IMR-90 (cell line): ENCODE data around the gene NREP. TPM values are rescaled to one million over a fixed set of nuclear protein-coding genes. Genes with fewer than 3 reads are reported as not detected.

Experiments
- ATAC-seq: fragments of 200-7000 bp; cut with Tn5 transposase; 2 replicates; pipeline ENCODE4 v1.9.1; 2020; ENCODE audit warnings: low read depth, mild to moderate bottlenecking, moderate library complexity
- BruUV-seq: library from RNA; stranded (reverse); fragments of 400-500 nt; replicated peaks from 2 replicates; lab custom pipeline; 2021; lab: Mats Ljungman, UMichigan
- CTCF ChIA-PET: fragments of 300-600 bp; formaldehyde crosslinking; extraction: SDS; loops from one replicate; lab custom pipeline; 2021; ENCODE audit warnings: antibody characterized with exemption; lab: Yijun Ruan, JAX
- POLR2A ChIA-PET: fragments of 300-600 bp; sonication (Branson Sonifier 250); formaldehyde crosslinking; loops from one replicate; lab custom pipeline; 2022; ENCODE audit warnings: antibody characterized with exemption; ENCODE audit not compliant: unreplicated experiment; lab: Charles Lee
- DNase-seq: peaks from one replicate; pipeline ENCODE4 v3.0.0; 2013
- H2AFZ ChIP-seq: replicated peaks from 2 replicates; pipeline ENCODE3; 2013; ENCODE audit warnings: low read length, mild to moderate bottlenecking; ENCODE audit not compliant: poor library complexity
- H2AK5ac ChIP-seq: 2 replicates; pipeline ENCODE4 v1.6.1; 2013; ENCODE audit warnings: low read depth, low read length, inconsistent platforms
- H2AK9ac ChIP-seq: replicated peaks from 2 replicates; pipeline ENCODE3; 2013; ENCODE audit warnings: mild to moderate bottlenecking, low read depth, low read length, moderate library complexity; ENCODE audit not compliant: poor library complexity
- H2BK120ac ChIP-seq: 2 replicates; pipeline ENCODE4 v1.6.1; 2013; ENCODE audit warnings: low read depth, low read length, inconsistent platforms
- H2BK15ac ChIP-seq: 3 replicates; pipeline ENCODE4 v1.6.1; 2013; ENCODE audit warnings: low read depth, low read length, inconsistent platforms
- H2BK20ac ChIP-seq: 2 replicates; pipeline ENCODE4 v1.6.1; 2013; ENCODE audit warnings: low read depth, mild to moderate bottlenecking, inconsistent platforms, low read length, moderate library complexity
- H2BK5ac ChIP-seq: 2 replicates; pipeline ENCODE4 v1.6.1; 2013; ENCODE audit warnings: mild to moderate bottlenecking, low read depth, low read length, inconsistent platforms; ENCODE audit not compliant: poor library complexity, severe bottlenecking
- H3K14ac ChIP-seq: replicated peaks from 2 replicates; pipeline ENCODE4 v1.6.1; 2013; ENCODE audit warnings: low read depth, low read length, inconsistent platforms
- H3K18ac ChIP-seq: 2 replicates; pipeline ENCODE4 v1.6.1; 2013; ENCODE audit warnings: low read depth, low read length, control low read depth
- H3K23ac ChIP-seq: 2 replicates; pipeline ENCODE4 v1.6.1; 2013; ENCODE audit warnings: low read depth, low read length, inconsistent platforms
- H3K27ac ChIP-seq: 2 replicates; pipeline ENCODE4 v1.5.1; 2013; ENCODE audit warnings: mild to moderate bottlenecking, control low read depth, low read length; ENCODE audit not compliant: insufficient read depth
- H3K27me3 ChIP-seq: 2 replicates; pipeline ENCODE4 v1.6.1; 2013; ENCODE audit warnings: low read length; ENCODE audit not compliant: control insufficient read depth, insufficient read depth
- H3K36me3 ChIP-seq: 2 replicates; pipeline ENCODE4 v1.6.1; 2013; ENCODE audit warnings: low read length, mixed read lengths; ENCODE audit not compliant: control insufficient read depth, insufficient read depth
- H3K4ac ChIP-seq: 2 replicates; pipeline ENCODE4 v1.6.1; 2013; ENCODE audit warnings: low read depth, low read length, inconsistent platforms
- H3K4me1 ChIP-seq: 2 replicates; pipeline ENCODE4 v1.6.1; 2013; ENCODE audit warnings: low read length, mixed read lengths; ENCODE audit not compliant: control insufficient read depth, insufficient read depth
- H3K4me2 ChIP-seq: 2 replicates; pipeline ENCODE4 v1.6.1; 2013; ENCODE audit warnings: low read depth, mild to moderate bottlenecking, control low read depth, low read length, moderate library complexity
- H3K4me3 ChIP-seq: 2 replicates; pipeline ENCODE4 v1.5.1; 2013; ENCODE audit warnings: low read depth, mild to moderate bottlenecking, control low read depth, low read length, moderate library complexity; ENCODE audit not compliant: insufficient read depth
- H3K56ac ChIP-seq: 2 replicates; pipeline ENCODE4 v1.6.1; 2013; ENCODE audit warnings: low read length, inconsistent platforms; ENCODE audit not compliant: insufficient read depth; ENCODE audit errors: extremely low read depth
- H3K79me1 ChIP-seq, 2 experiments: 2 replicates each; pipeline ENCODE4 v1.6.1; 2013; ENCODE audit warnings: low read length in 2 of 2, inconsistent platforms in 1 of 2, low read depth in 1 of 2
- H3K9ac ChIP-seq: 2 replicates; pipeline ENCODE4 v1.6.1; 2013; ENCODE audit warnings: low read depth, low read length, control low read depth
- H3K9me1 ChIP-seq: 2 replicates; pipeline ENCODE4 v1.6.1; 2013; ENCODE audit warnings: low read length, inconsistent platforms; ENCODE audit not compliant: insufficient read depth
- H3K9me3 ChIP-seq: 2 replicates; pipeline ENCODE4 v1.6.1; 2013; ENCODE audit warnings: low read length; ENCODE audit not compliant: control insufficient read depth, insufficient read depth
- H4K20me1 ChIP-seq: 2 replicates; pipeline ENCODE4 v1.6.1; 2013; ENCODE audit warnings: low read length, inconsistent platforms; ENCODE audit not compliant: insufficient read depth
- H4K5ac ChIP-seq: 2 replicates; pipeline ENCODE4 v1.6.1; 2013; ENCODE audit warnings: mild to moderate bottlenecking, low read depth, low read length, control low read depth
- H4K8ac ChIP-seq, 2 experiments: 2 replicates each; pipeline ENCODE4 v1.6.1; 2013; ENCODE audit warnings: low read depth in 2 of 2, low read length in 2 of 2, control low read depth in 1 of 2, inconsistent platforms in 1 of 2
- H4K91ac ChIP-seq: 2 replicates; pipeline ENCODE4 v1.6.1; 2013; ENCODE audit warnings: low read depth, low read length, inconsistent platforms; ENCODE audit not compliant: insufficient read depth
- BHLHE40 ChIP-seq: fragments of 150-350 bp; IDR thresholded peaks from 2 replicates; pipeline ENCODE4 v1.6.1; 2016; ENCODE audit warnings: mild to moderate bottlenecking, low read depth, low read length
- CEBPB ChIP-seq: IDR thresholded peaks from 2 replicates; pipeline ENCODE4 v1.6.1; 2012; ENCODE audit warnings: low read depth, low read length, improper control_type of control experiment
- CHD1 ChIP-seq: IDR thresholded peaks from 2 replicates; pipeline ENCODE4 v1.6.1; 2012; ENCODE audit warnings: low read depth, low read length, improper control_type of control experiment
- ELK1 ChIP-seq: fragments of 150-350 bp; IDR thresholded peaks from 2 replicates; pipeline ENCODE4 v1.6.1; 2016; ENCODE audit warnings: low read depth, mild to moderate bottlenecking, low read length, moderate library complexity, borderline replicate concordance
- MAZ ChIP-seq: IDR thresholded peaks from 2 replicates; pipeline ENCODE4 v1.6.1; 2012; ENCODE audit warnings: low read depth, mild to moderate bottlenecking, low read length, improper control_type of control experiment, moderate library complexity, borderline replicate concordance
- MXI1 ChIP-seq: IDR thresholded peaks from 2 replicates; pipeline ENCODE4 v1.6.1; 2012; ENCODE audit warnings: low read depth, mild to moderate bottlenecking, low read length, moderate library complexity, borderline replicate concordance
- NFE2L2 ChIP-seq: fragments of 150-350 bp; IDR thresholded peaks from 2 replicates; pipeline ENCODE4 v1.6.1; 2016; ENCODE audit warnings: low read depth, mild to moderate bottlenecking, low read length
- POLR2A ChIP-seq: IDR thresholded peaks from 2 replicates; pipeline ENCODE4 v1.6.1; 2012; ENCODE audit warnings: mild to moderate bottlenecking, low read depth, low read length
- RCOR1 ChIP-seq: IDR thresholded peaks from 2 replicates; pipeline ENCODE4 v1.6.1; 2012; ENCODE audit warnings: mild to moderate bottlenecking, low read length, improper control_type of control experiment; ENCODE audit not compliant: insufficient replicate concordance
- SMC3 ChIP-seq: fragments of 150-350 bp; IDR thresholded peaks from 2 replicates; pipeline ENCODE4 v1.6.1; 2016; ENCODE audit warnings: low read depth, mild to moderate bottlenecking, antibody characterized with exemption, low read length, moderate library complexity
- USF2 ChIP-seq: fragments of 150-350 bp; IDR thresholded peaks from 2 replicates; pipeline ENCODE4 v1.6.1; 2017; ENCODE audit warnings: mild to moderate bottlenecking, antibody characterized with exemption, low read length, low read depth
- whole genome bisulfite sequencing, 2 experiments: methylation state at CpG; one replicate each; pipeline versions ENCODE4 v1.1.5 to v1.1.7; 2013; ENCODE audit warnings: missing lambda C conversion rate in 2 of 2; ENCODE audit not compliant: insufficient read length in 1 of 2; ENCODE audit errors: extremely low coverage in 2 of 2; 5-methylcytosine and 5-hydroxymethylcytosine counted together
- dilution Hi-C: fragments of 300-500 bp; cut with HindIII; formaldehyde crosslinking; loops from one replicate; pipeline ENCODE4 v1.14.3; 2018; ENCODE audit warnings: low sequenced_read_pairs; ENCODE audit not compliant: unreplicated experiment
- in situ Hi-C: fragments of 300-500 bp; cut with MboI; formaldehyde crosslinking; loops from 3 replicates; pipeline ENCODE4 v1.14.3; 2019; ENCODE audit warnings: low sequenced_read_pairs, inconsistent platforms, mixed read lengths
- intact Hi-C: fragments of 100-400 bp; cut with micrococcal nuclease; formaldehyde crosslinking; loops from 2 replicates; pipeline ENCODE4 v1.10.0; 2022
- polyA plus RNA-seq, 3 experiments: library from polyadenylated mRNA; depleted of rRNA; stranded (reverse); fragments of >200 nt; gene quantifications; 2 replicates each; pipeline ENCODE4 v1.2.3, GENCODE V29; 2012; ENCODE audit warnings: low replicate concordance in 1 of 3
- total RNA-seq: library from RNA; depleted of rRNA; stranded (reverse); fragments of >200 nt; gene quantifications from 2 replicates; pipeline ENCODE4 v1.2.3, GENCODE V29; 2012

NREP gene
- total and polyA plus RNA-seq, 2 of the 4 experiments (the other 2 are of a cell fraction), result 178 to 277 TPM

- Histone ChIP-seq H3K27ac (no peak overlapping the region), H2BK20ac (no peak overlapping the region), H2BK5ac (peak overlapping the region; percentile 32), H3K79me1 (peaks cover 11 to 43% of the 10 kb centered on the region in 2 experiments), H2AK5ac (no peak overlapping the region; the same call in 1 of the 2 replicates), H3K4me1 (peaks cover 12% of the 10 kb centered on the region), H2BK120ac (no peak overlapping the region), H4K5ac (no peak overlapping the region), H3K4me2 (peak overlapping the region; percentile 25; the same call in 1 of the 2 replicates), H3K9me1 (peaks cover 7% of the 10 kb centered on the region; the same call in 1 of the 2 replicates), H3K4ac (0 out of 2 replicates have a peak overlapping the region, but pooled peaks have one; percentile 50), H4K8ac (no peak overlapping the region), H4K91ac (no peak overlapping the region), H3K56ac (no peak overlapping the region), H3K36me3 (peaks cover 6% of the 10 kb centered on the region), H3K9ac (no peak overlapping the region), H3K4me3 (no peak overlapping the region), H3K14ac (no peak overlapping the region), H2AK9ac (no peak overlapping the region), H3K23ac (0 out of 2 replicates have a peak overlapping the region, but pooled peaks have one; percentile 31), H2BK15ac (no peak overlapping the region), H2AFZ (no peak overlapping the region), H3K18ac (0 out of 2 replicates have a peak overlapping the region, but pooled peaks have one; percentile 41), H4K20me1 (no peaks in the 10 kb centered on the region), H3K27me3 (no peaks in the 10 kb centered on the region), H3K9me3 (no peaks in the 10 kb centered on the region)
- ChIA-PET CTCF (no interaction called here), POLR2A (no interaction called here)
- TF ChIP-seq CEBPB, result no peak
- TF ChIP-seq SMC3, result no peak
- TF ChIP-seq BHLHE40, result no peak
- TF ChIP-seq ELK1, result no peak
- TF ChIP-seq POLR2A, result no peak
- TF ChIP-seq USF2, result no peak
- TF ChIP-seq RCOR1, result no peak
- TF ChIP-seq MAZ, result no peak
- no peak for TF ChIP-seq NFE2L2
- TF ChIP-seq CHD1, result no peak
- TF ChIP-seq MXI1, result no peak
- in situ Hi-C loops (no loop called here), intact Hi-C loops (loop anchor here (10.0 kb wide), 1 partner anchor 988 kb away; no protein-coding TSS in a partner anchor), dilution Hi-C loops (no loop called here)
- BruUV-seq, result no TSS peak
- ATAC-seq, result no peak
- DNase-seq, result no peak
- no CpG with 5 or more reads among the region's 2 CpGs for WGBS, 2 experiments
Observed at GRCh38 chr5:111752426-111752965, 4.5 kb downstream of the NREP start.
